Measurements from ENCODE around the gene MRPS11.
A peak's percentile ranks its signal among the peaks of the same experiment; 100 is the strongest.
"Not testable (repeated sequence)": the region's sequence is repeated elsewhere in the genome, so short reads cannot be mapped to it uniquely, and the experiment has no call there.

The MRPS11 gene

GRCh38 chr15:88454867-88455810 is 12.4 kb upstream of the MRPS11 start:
- DNase-seq (ENCODE audit: low read depth in 3 of 3) = peak in 1 of 3 donors; percentile 25

- no peak for DNase-seq (ENCODE audit: low read depth in 3 of 3)
Observed at GRCh38 chr15:88456733-88457132, 10.8 kb upstream of the MRPS11 start.

GRCh38 chr15:88463870-88464532 is 3.5 kb upstream of the MRPS11 start:
- no peak for DNase-seq (ENCODE audit: low read depth in 3 of 3)

- DNase-seq (ENCODE audit: low read depth in 3 of 3) = peak in 1 of 3 donors; percentile 12
Observed at GRCh38 chr15:88465633-88466224, 1.8 kb upstream of the MRPS11 start.

GRCh38 chr15:88467935-88468528 is 524 bp downstream of the MRPS11 start:
- DNase-seq (ENCODE audit: low read depth in 3 of 3) = no peak

GRCh38 chr15:88468721-88469120 is 1.2 kb downstream of the MRPS11 start:
- not testable (repeated sequence) for DNase-seq (ENCODE audit: low read depth in 3 of 3)

GRCh38 chr15:88469321-88469720 is 1.8 kb downstream of the MRPS11 start:
- DNase-seq (ENCODE audit: low read depth in 3 of 3) = no peak

- DNase-seq (ENCODE audit: low read depth in 3 of 3) = no peak
Observed at GRCh38 chr15:88470625-88471372, 3.3 kb downstream of the MRPS11 start.

- no peak for DNase-seq (ENCODE audit: low read depth in 3 of 3)
Observed at GRCh38 chr15:88472225-88472624, 4.7 kb downstream of the MRPS11 start.

GRCh38 chr15:88473661-88474293 is 6.3 kb downstream of the MRPS11 start:
- not testable (repeated sequence) for DNase-seq (ENCODE audit: low read depth in 3 of 3)

GRCh38 chr15:88476635-88477060 is 9.1 kb downstream of the MRPS11 start:
- no peak for DNase-seq (ENCODE audit: low read depth in 3 of 3)

- DNase-seq (ENCODE audit: low read depth in 3 of 3) = no peak
Observed at GRCh38 chr15:88477126-88477525, 9.6 kb downstream of the MRPS11 start.

GRCh38 chr15:88477904-88478303 is 10.4 kb downstream of the MRPS11 start:
- no peak for DNase-seq (ENCODE audit: low read depth in 3 of 3)

GRCh38 chr15:88479169-88479568 is 11.7 kb downstream of the MRPS11 start:
- no peak for DNase-seq (ENCODE audit: low read depth in 3 of 3)

- DNase-seq (ENCODE audit: low read depth in 3 of 3) = no peak
Observed at GRCh38 chr15:88480981-88481380, 13.5 kb downstream of the MRPS11 start.

GRCh38 chr15:88482263-88482662 is 14.8 kb downstream of the MRPS11 start:
- DNase-seq (ENCODE audit: low read depth in 3 of 3) = no peak

- no peak for DNase-seq (ENCODE audit: low read depth in 3 of 3)
Observed at GRCh38 chr15:88484682-88485331, 17.3 kb downstream of the MRPS11 start.

GRCh38 chr15:88487178-88487795 is 19.8 kb downstream of the MRPS11 start:
- DNase-seq (ENCODE audit: low read depth in 3 of 3) = no peak

GRCh38 chr15:88487796-88488523 is 20.5 kb downstream of the MRPS11 start:
- DNase-seq (ENCODE audit: low read depth in 3 of 3) = no peak
